Body of pancreas (tissue), 4 donors: Measurements from ENCODE around the gene RTL10.

Experiments used
- CTCF ChIP-seq, 7 experiments: fragments of 450-650 bp in 4 of 7; fragments of 200-600 bp in 3 of 7; sonication (generic) in 3 of 7; IDR thresholded peaks; one replicate each; pipeline ENCODE4 v1.5.1; 2016 to 2019; ENCODE audit warnings: antibody characterized with exemption in 7 of 7
- POLR2A ChIP-seq, 3 donors: fragments of 450-650 bp; IDR thresholded peaks; one replicate each; pipeline ENCODE4 v1.6.1; 2016; ENCODE audit warnings: antibody characterized with exemption in 3 of 3, mild to moderate bottlenecking in 2 of 3

GRCh38 chr22:19851291-19852176 lies 3.1 kb downstream of the RTL10 start:
- TF ChIP-seq CTCF (IDR thresholded peaks at IDR 0.05) (no peak), POLR2A (IDR thresholded peaks at IDR 0.05) (no peak)
